Esophagus mucosa (tissue), 1 donor: Measurements from ENCODE around the gene KRTAP4-2. TPM values are rescaled to one million over a fixed set of nuclear protein-coding genes. Genes with fewer than 3 reads are reported as not detected.
"Not testable (repeated sequence)": the region's sequence is repeated elsewhere in the genome, so short reads cannot be mapped to it uniquely, and the experiment has no call there.

Experiments
- ATAC-seq: fragments of 200-7000 bp; cut with Tn5 transposase; one replicate; pipeline ENCODE4 v1.9.1; 2020
- total RNA-seq: library from RNA; stranded (reverse); gene quantifications from one replicate; pipeline ENCODE4 v1.2.4, GENCODE V29; 2023
- donor health status: DM: yes; HTN: yes; CAD: no.

KRTAP4-2 gene
- total RNA-seq, 1 donor from 2014 or later = not detected

- ATAC-seq = no peak
Observed at GRCh38 chr17:41160648-41161047, 17.4 kb downstream of the KRTAP4-2 start, which contains the start of gene KRTAP4-4. TSS of gene KRTAP4-4 (minus strand) at chr17:41160748. CDS start at chr17:41160691, 57 bp downstream.

DNA sequence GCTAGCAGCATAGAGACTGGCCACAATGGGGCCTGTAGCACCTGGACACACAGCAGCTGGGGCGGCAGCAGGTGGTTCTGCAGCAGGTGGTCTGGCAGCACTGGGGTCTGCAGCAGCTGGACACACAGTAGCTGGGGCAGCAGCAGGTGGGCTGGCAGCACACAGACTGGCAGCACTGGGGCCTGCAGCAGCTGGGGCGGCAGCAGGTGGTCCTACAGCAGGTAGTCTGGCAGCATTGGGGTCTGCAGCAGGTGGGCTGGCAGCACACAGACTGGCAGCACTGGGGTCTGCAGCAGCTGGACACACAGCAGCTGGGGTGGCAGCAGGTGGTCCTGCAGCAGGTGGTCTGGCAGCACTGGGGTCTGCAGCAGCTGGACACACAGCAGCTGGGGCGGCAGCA is 17.8 kb downstream of the KRTAP4-2 start:
- not testable (repeated sequence) for ATAC-seq

GRCh38 chr17:41153856-41154255 is 24.2 kb downstream of the KRTAP4-2 start:
- ATAC-seq = no peak

DNA sequence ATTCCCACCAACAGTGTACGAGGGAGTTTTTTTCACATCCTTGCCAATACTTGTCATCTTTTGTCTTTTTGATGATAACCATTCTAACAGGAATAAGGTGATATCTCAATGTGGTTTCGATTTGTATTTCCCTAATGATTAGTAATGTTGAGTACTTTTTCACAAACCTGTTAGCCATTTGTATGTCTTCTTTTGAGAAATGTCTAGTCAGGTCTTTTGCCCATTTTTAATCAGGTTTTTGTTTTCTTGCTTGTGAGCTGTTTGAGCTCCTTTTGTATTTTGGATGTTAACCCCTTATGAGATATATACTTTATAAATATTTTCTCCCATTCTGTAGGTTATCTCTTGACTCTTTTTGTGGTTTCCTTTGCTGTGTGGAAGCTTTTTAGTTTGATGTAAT is 26.5 kb downstream of the KRTAP4-2 start:
- no peak for ATAC-seq

DNA sequence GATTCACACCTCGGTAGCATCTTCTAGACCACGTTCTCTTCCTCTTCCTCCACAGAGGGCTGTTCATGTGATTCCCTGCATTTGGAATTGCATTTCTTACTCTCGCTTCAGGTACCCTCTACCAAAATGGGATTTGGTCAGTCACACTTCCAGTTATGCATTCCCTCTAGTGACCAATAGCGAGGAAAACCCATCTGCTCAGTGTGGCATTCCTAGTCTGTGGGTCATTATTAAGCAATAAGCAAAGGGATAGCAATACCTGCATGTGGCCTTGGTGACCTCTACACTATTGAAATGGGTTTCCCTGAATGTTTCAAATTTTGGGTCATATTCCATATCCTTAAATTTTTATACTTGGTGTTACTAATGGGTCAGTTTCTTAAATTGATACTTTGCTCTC is 28.0 kb downstream of the KRTAP4-2 start:
- no peak for ATAC-seq

- no peak for ATAC-seq
Observed at GRCh38 chr17:41149652-41149985, 28.4 kb downstream of the KRTAP4-2 start, which contains the start of gene KRTAP4-5. TSS of gene KRTAP4-5 (minus strand) at chr17:41149825. CDS start at chr17:41149767, 58 bp downstream.

- ATAC-seq = not testable (repeated sequence)
Observed at GRCh38 chr17:41148971-41149651, 28.9 kb downstream of the KRTAP4-2 start.

DNA sequence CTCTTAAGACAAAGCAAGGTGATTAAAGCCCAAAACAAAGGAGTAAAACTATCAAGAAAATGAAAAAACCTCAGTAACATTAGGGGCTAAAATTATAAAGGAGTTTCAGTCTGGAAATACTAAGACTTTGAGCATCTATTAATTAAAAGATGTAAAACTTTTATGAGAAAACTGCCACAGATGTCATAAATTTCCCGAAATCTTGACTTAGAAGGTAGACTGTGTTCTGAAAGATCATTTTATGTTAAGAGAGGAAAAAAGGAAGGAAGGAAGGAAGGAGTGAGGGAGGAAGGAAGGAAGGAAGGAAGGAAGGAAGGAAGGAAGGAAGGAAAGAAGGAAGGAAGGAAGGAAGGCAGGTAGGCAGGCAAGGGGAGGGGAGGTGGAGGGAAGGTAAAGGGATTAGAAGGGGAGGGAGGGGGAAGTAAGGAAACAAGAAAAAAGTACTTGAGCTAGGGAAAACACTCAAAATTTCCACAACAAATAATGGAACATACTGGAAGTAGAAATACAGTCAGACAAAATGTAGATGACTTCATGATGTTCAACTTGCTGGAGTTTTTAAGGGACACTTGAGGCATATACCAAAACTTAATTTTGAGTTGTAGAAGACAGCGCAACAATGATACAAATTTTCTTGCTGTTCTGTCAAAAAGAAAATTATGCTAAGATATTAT is 30.4 kb downstream of the KRTAP4-2 start:
- ATAC-seq = no peak

- ATAC-seq = no peak
Observed at GRCh38 chr17:41145261-41145660, 32.8 kb downstream of the KRTAP4-2 start.

DNA sequence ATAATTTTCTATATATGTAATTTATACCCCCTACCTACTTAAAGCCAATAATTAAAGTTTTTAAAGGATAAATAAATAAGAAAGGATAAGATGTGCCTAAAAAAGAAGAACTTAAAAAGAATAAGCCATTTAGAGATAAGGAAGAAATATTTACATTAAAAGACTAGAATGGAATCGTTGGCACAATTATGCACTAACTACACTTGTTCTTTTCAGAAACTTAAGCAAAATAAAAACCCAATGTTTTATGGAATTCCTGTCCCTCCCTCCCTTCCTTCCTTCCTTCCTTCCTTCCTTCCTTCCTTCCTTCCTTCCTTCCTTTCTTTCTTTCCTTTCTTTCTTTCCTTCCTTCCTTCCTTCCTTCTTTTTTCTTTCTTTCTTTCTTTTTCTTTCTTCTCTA is 33.2 kb downstream of the KRTAP4-2 start:
- no peak for ATAC-seq

GRCh38 chr17:41141361-41141760 is 36.7 kb downstream of the KRTAP4-2 start:
- ATAC-seq = no peak

DNA sequence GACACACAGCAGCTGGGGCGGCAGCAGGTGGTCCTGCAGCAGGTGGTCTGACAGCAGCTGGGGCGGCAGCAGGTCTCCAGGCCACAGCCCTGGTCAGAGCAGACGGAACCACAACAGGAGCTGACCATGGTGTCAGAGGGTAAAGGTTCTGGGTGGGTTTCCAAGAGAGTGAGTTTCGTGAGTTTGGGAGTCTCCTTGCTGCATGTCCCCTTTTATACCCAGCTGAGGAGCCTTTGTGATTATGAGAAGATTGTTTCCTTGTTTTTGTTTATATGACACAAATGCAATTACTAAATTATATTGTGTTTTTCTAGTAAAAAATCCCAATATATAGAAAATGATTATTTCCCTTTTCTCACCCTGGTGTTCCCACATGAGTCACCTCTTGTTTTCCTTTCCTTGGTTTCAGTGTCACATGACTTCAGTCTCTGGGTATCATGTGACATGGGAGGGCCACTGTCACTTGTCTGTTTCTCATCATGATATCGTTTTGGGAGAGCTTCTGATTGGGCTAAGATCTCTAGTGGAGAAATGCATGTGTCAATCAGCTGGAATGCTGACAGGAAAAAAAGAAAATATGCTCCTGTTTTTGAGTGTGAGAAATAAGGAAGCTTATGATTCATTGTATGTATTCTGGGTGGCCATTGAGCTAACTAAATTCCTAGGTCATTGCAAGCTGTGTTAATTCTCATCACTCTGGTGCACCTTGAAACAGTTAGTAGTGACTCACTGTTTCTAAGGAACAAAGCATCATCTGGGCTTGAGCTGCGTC is 37.5 kb downstream of the KRTAP4-2 start, which contains the start of gene KRTAP4-6:
Gene KRTAP4-6, minus strand, starts transcription at position 185 of the 772 bp plus-strand sequence. Its CDS starts 57 bp downstream, at position 128.
- ATAC-seq = peak; percentile 86

- not testable (repeated sequence) for ATAC-seq
Observed at GRCh38 chr17:41139865-41140264, 38.2 kb downstream of the KRTAP4-2 start.

DNA sequence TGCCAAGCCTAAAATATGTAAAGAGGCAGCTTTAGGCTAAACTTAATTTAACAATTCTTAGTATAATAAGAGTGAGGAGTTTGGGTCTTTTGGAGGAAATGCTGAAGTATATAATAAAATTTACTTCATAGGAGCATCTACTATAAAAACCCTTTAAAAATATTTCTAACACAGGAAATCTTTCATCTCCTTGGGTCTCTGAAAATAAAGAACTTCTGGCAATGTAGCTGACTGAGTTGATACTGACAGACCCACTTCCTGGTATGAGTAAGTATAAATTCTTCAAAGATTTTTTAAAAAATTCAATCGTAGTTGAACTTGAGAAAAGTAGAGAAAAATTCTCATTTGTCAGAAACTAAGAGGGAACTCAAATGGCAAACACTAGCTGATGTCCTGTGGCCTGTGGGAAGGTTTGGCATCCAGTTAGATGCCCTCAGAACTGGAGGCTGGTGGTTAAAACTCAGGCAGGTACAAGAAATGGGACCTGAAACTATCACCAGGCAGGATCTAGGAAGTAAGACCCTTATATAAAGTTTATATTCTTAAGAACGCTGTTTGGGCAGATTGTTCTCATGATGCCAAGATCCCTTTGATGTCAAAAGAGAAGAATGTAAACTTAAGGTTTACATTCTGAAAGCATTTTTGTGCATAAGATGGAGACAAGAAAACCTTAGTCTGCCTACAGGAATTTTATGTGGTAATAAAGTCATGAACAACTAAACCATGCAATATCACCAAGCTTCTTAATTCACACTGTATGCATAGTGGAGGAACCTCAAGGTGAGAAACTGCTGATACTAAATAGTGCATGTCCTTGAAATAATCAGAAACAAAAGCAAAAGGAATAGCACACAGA is 43.9 kb downstream of the KRTAP4-2 start:
- ATAC-seq = no peak

GRCh38 chr17:41131979-41132378 is 46.0 kb downstream of the KRTAP4-2 start:
- ATAC-seq = peak; percentile 66

Other genes with a start within 250 kb of the KRTAP4-2 start
- 3.1 TPM for gene KRT23, start 240.6 kb downstream of the KRTAP4-2 start, total RNA-seq
- gene KRT39, start 211.3 kb downstream of the KRTAP4-2 start, total RNA-seq = not detected
- not detected for gene KRT40, start 193.9 kb downstream of the KRTAP4-2 start, total RNA-seq
- gene KRTAP3-3, start 184.1 kb downstream of the KRTAP4-2 start, total RNA-seq = not detected
- not detected for gene KRTAP3-2, start 178.3 kb downstream of the KRTAP4-2 start, total RNA-seq
- gene KRTAP3-1, start 169.1 kb downstream of the KRTAP4-2 start, total RNA-seq = not detected
- gene KRTAP1-5, start 151.0 kb downstream of the KRTAP4-2 start, total RNA-seq = not detected
- gene KRTAP1-4, start 148.0 kb downstream of the KRTAP4-2 start, total RNA-seq = not detected
- not detected for gene KRTAP1-3, start 143.3 kb downstream of the KRTAP4-2 start, total RNA-seq
- gene KRTAP1-1, start 136.8 kb downstream of the KRTAP4-2 start, total RNA-seq = not detected
- not detected for gene KRTAP2-1, start 130.9 kb downstream of the KRTAP4-2 start, total RNA-seq
- not detected for gene KRTAP2-2, start 123.0 kb downstream of the KRTAP4-2 start, total RNA-seq
- gene KRTAP2-3, start 118.1 kb downstream of the KRTAP4-2 start, total RNA-seq = not detected
- not detected for gene KRTAP2-4, start 112.3 kb downstream of the KRTAP4-2 start, total RNA-seq
- gene KRTAP4-7, start 94.1 kb downstream of the KRTAP4-2 start, total RNA-seq = not detected
- not detected for gene KRTAP4-8, start 80.1 kb downstream of the KRTAP4-2 start, total RNA-seq
- gene KRTAP4-16, start 76.0 kb downstream of the KRTAP4-2 start, total RNA-seq = not detected
- not detected for gene KRTAP4-9, start 72.8 kb downstream of the KRTAP4-2 start, total RNA-seq
- not detected for gene KRTAP4-11, start 59.8 kb downstream of the KRTAP4-2 start, total RNA-seq
- not detected for gene KRTAP4-12, start 54.0 kb downstream of the KRTAP4-2 start, total RNA-seq
- gene KRTAP4-6, start 37.7 kb downstream of the KRTAP4-2 start, total RNA-seq = not detected
- gene KRTAP4-5, start 28.4 kb downstream of the KRTAP4-2 start, total RNA-seq = not detected
- gene KRTAP4-4, start 17.5 kb downstream of the KRTAP4-2 start, total RNA-seq = not detected
- not detected for gene KRTAP4-3, start 10.0 kb downstream of the KRTAP4-2 start, total RNA-seq
- gene KRTAP4-1, start 6.7 kb upstream of the KRTAP4-2 start, total RNA-seq = not detected
- gene KRTAP9-1, start 11.7 kb upstream of the KRTAP4-2 start, total RNA-seq = not detected
- not detected for gene KRTAP9-2, start 48.4 kb upstream of the KRTAP4-2 start, total RNA-seq
- not detected for gene KRTAP9-3, start 54.2 kb upstream of the KRTAP4-2 start, total RNA-seq
- gene KRTAP9-8, start 59.8 kb upstream of the KRTAP4-2 start, total RNA-seq = not detected
- gene KRTAP9-4, start 71.5 kb upstream of the KRTAP4-2 start, total RNA-seq = not detected
- not detected for gene KRTAP9-9, start 77.2 kb upstream of the KRTAP4-2 start, total RNA-seq
- gene KRTAP9-6, start 87.2 kb upstream of the KRTAP4-2 start, total RNA-seq = not detected
- gene KRTAP9-7, start 97.5 kb upstream of the KRTAP4-2 start, total RNA-seq = not detected
- not detected for gene KRTAP29-1, start 124.6 kb upstream of the KRTAP4-2 start, total RNA-seq
- gene KRTAP16-1, start 131.1 kb upstream of the KRTAP4-2 start, total RNA-seq = not detected
- not detected for gene KRTAP17-1, start 137.5 kb upstream of the KRTAP4-2 start, total RNA-seq
- gene KRT33A, start 172.6 kb upstream of the KRTAP4-2 start, total RNA-seq = 0.92 TPM
- not detected for gene KRT33B, start 191.6 kb upstream of the KRTAP4-2 start, total RNA-seq
- 0.44 TPM for gene KRT34, start 204.1 kb upstream of the KRTAP4-2 start, total RNA-seq
- 4.4 TPM for gene KRT31, start 219.4 kb upstream of the KRTAP4-2 start, total RNA-seq
- not detected for gene KRT37, start 246.4 kb upstream of the KRTAP4-2 start, total RNA-seq